HepG2 (cell line): ENCODE measurements around the gene BCL2L1. TPM values are rescaled to one million over a fixed set of nuclear protein-coding genes. Genes with fewer than 3 reads are reported as not detected.

Experiments
- AKNA ChIP-seq: sonication (generic); formaldehyde crosslinking; IDR thresholded peaks from 2 replicates; pipeline ENCODE4 v1.4.0; 2020; ENCODE audit warnings: missing genetic modification reagents, borderline replicate concordance
- CENPBD1 ChIP-seq: sonication (generic); formaldehyde crosslinking; IDR thresholded peaks from 2 replicates; pipeline ENCODE4 v1.8.0; 2022; ENCODE audit warnings: missing genetic modification reagents, low read depth, mild to moderate bottlenecking, borderline replicate concordance
- ELK4 ChIP-seq: sonication (generic); formaldehyde crosslinking; IDR thresholded peaks from 2 replicates; pipeline ENCODE4 v1.9.0; 2021; ENCODE audit warnings: missing genetic modification reagents, borderline replicate concordance
- FLYWCH1 ChIP-seq: sonication (generic); formaldehyde crosslinking; IDR thresholded peaks from 2 replicates; pipeline ENCODE4 v1.8.1; 2023; ENCODE audit warnings: mild to moderate bottlenecking, missing genetic modification reagents
- FOXP4 ChIP-seq: sonication (generic); formaldehyde crosslinking; IDR thresholded peaks from 2 replicates; pipeline ENCODE4 v1.4.0; 2020; ENCODE audit warnings: missing genetic modification reagents
- HNF4A ChIP-seq: sonication (generic); formaldehyde crosslinking; IDR thresholded peaks from 2 replicates; pipeline ENCODE4 v1.4.0; 2020; ENCODE audit warnings: missing genetic modification reagents
- KMT2B ChIP-seq: IDR thresholded peaks from 2 replicates; pipeline ENCODE4 v1.6.1; 2016; ENCODE audit warnings: missing genetic modification reagents, missing compliant biosample characterization
- MAFF ChIP-seq: IDR thresholded peaks from 2 replicates; pipeline ENCODE4 v1.6.1; 2011; ENCODE audit warnings: low read depth, low read length, improper control_type of control experiment
- MTF1 ChIP-seq: sonication (generic); formaldehyde crosslinking; IDR thresholded peaks from 2 replicates; pipeline ENCODE4 v1.5.0; 2020; ENCODE audit warnings: missing genetic modification reagents
- MYNN ChIP-seq: sonication (generic); formaldehyde crosslinking; IDR thresholded peaks from 2 replicates; pipeline ENCODE4 v1.4.0; 2020; ENCODE audit warnings: mild to moderate bottlenecking, low read depth, missing genetic modification reagents
- PRPF4 ChIP-seq: fragments of 200-400 bp; formaldehyde crosslinking; IDR thresholded peaks from 2 replicates; pipeline ENCODE4 v1.6.1; 2016; ENCODE audit warnings: low read length, low read depth; ENCODE audit not compliant: poor library complexity, severe bottlenecking
- RAD21 ChIP-seq: fragments of 450-650 bp; formaldehyde crosslinking; IDR thresholded peaks from 2 replicates; pipeline ENCODE4 v1.5.0; 2020; ENCODE audit warnings: mild to moderate bottlenecking
- RXRB ChIP-seq: IDR thresholded peaks from 2 replicates; pipeline ENCODE4 v1.6.1; 2016; ENCODE audit warnings: borderline replicate concordance, missing genetic modification reagents, missing compliant biosample characterization
- SAP130 ChIP-seq: IDR thresholded peaks from 2 replicates; pipeline ENCODE4 v1.6.1; 2016; ENCODE audit warnings: low read depth
- SNAI1 ChIP-seq: sonication (generic); formaldehyde crosslinking; IDR thresholded peaks from 2 replicates; pipeline ENCODE4 v1.5.0; 2020; ENCODE audit warnings: mild to moderate bottlenecking, missing genetic modification reagents, borderline replicate concordance
- TCF7 ChIP-seq: sonication (generic); IDR thresholded peaks from 2 replicates; pipeline ENCODE4 v1.6.1; 2016; ENCODE audit warnings: antibody characterized with exemption, low read depth
- ZNF207 ChIP-seq: fragments of 450-650 bp; IDR thresholded peaks from 2 replicates; pipeline ENCODE4 v1.6.1; 2016; ENCODE audit warnings: antibody characterized with exemption, borderline replicate concordance
- ZNF563 ChIP-seq: sonication (generic); formaldehyde crosslinking; IDR thresholded peaks from 2 replicates; pipeline ENCODE4 v1.8.0; 2022; ENCODE audit warnings: mild to moderate bottlenecking, moderate library complexity, missing genetic modification reagents
- ZSCAN25 ChIP-seq: sonication (generic); formaldehyde crosslinking; IDR thresholded peaks from 2 replicates; pipeline ENCODE4 v1.8.0; 2022; ENCODE audit warnings: mild to moderate bottlenecking, missing genetic modification reagents
- ZSCAN29 ChIP-seq: sonication (generic); formaldehyde crosslinking; conservative IDR thresholded peaks from 2 replicates; pipeline ENCODE4 v1.4.0; 2020; ENCODE audit warnings: mild to moderate bottlenecking, missing genetic modification reagents
- polyA plus RNA-seq, 8 experiments: library from polyadenylated mRNA; depleted of rRNA in 3 of 8; stranded (reverse) in 7 of 8; unstranded in 1 of 8; fragments of >200 nt; fragmentation: Illumina TruSeq in 4 of 8; extraction: Trizol in 4 of 8; gene quantifications; 2 replicates each; pipeline versions ENCODE4 v1.2.1 to v1.2.3, GENCODE V29; 2011 to 2016; ENCODE audit warnings: low read depth in 4 of 8, missing spikeins in 1 of 8, mixed read lengths in 1 of 8; ENCODE audit not compliant: insufficient read depth in 1 of 8
- total RNA-seq, 5 experiments: library from RNA; depleted of rRNA; stranded (reverse); fragments of >200 nt; fragmentation: Illumina TruSeq; extraction: Trizol; gene quantifications; 2 replicates each; pipeline ENCODE4 v1.2.3, GENCODE V29; 2016; ENCODE audit warnings: low read depth in 1 of 5

BCL2L1 gene
- total and polyA plus RNA-seq, 2 of the 13 experiments (the other 11 are each of a cell fraction or from before 2014, with no cell fraction given), result 164 to 258 TPM

GRCh38 chr20:31664696-31665354, 57.8 kb downstream of the BCL2L1 start (continued):
- TF ChIP-seq AKNA (no peak), RAD21 (CRISPR knock-in tag) (no peak), FOXP4 (CRISPR knock-in tag) (no peak), SAP130 (CRISPR knock-in tag) (no peak), ZNF563 (no peak), MAFF (no peak), MTF1 (CRISPR knock-in tag) (no peak), SNAI1 (CRISPR knock-in tag) (no peak), ZSCAN25 (no peak), ELK4 (CRISPR knock-in tag) (no peak), ZSCAN29 (CRISPR knock-in tag) (no peak), RXRB (no peak), HNF4A (no peak), FLYWCH1 (CRISPR knock-in tag) (no peak), MYNN (CRISPR knock-in tag) (no peak; the same call in 1 of the 2 replicates), TCF7 (no peak), KMT2B (CRISPR knock-in tag) (0 out of 2 replicates have a peak, but pooled peaks have one; percentile 1), ZNF207 (no peak), PRPF4 (no peak), CENPBD1 (CRISPR knock-in tag) (no peak)
